ENCODE data around the gene SORL1.

The SORL1 gene

GRCh38 chr11:121439759-121440158 lies 12.4 kb upstream of the SORL1 start:
- TF ChIP-seq CTCF (IDR thresholded peaks at IDR 0.05; ENCODE audit: borderline replicate concordance, insufficient read depth, low read depth, low read length): no peak
- no peak overlapping the region for H3K4me3 ChIP-seq (ENCODE audit: low read depth, low read length)

GRCh38 chr11:121441521-121441920 lies 10.6 kb upstream of the SORL1 start:
- H3K4me3 ChIP-seq (ENCODE audit: low read depth, low read length): no peak overlapping the region
- TF ChIP-seq CTCF (IDR thresholded peaks at IDR 0.05; ENCODE audit: borderline replicate concordance, insufficient read depth, low read depth, low read length): no peak

GRCh38 chr11:121443688-121444275 lies 8.3 kb upstream of the SORL1 start:
- H3K4me3 ChIP-seq (ENCODE audit: low read depth, low read length): no peak overlapping the region
- TF ChIP-seq CTCF (IDR thresholded peaks at IDR 0.05; ENCODE audit: borderline replicate concordance, insufficient read depth, low read depth, low read length): no peak

- TF ChIP-seq CTCF (IDR thresholded peaks at IDR 0.05; ENCODE audit: borderline replicate concordance, insufficient read depth, low read depth, low read length): no peak
- no peak overlapping the region for H3K4me3 ChIP-seq (ENCODE audit: low read depth, low read length)
Observed at GRCh38 chr11:121444526-121444925, 7.6 kb upstream of the SORL1 start.

GRCh38 chr11:121445071-121445768 lies 6.9 kb upstream of the SORL1 start:
- H3K4me3 ChIP-seq (ENCODE audit: low read depth, low read length): no peak overlapping the region
- TF ChIP-seq CTCF (IDR thresholded peaks at IDR 0.05; ENCODE audit: borderline replicate concordance, insufficient read depth, low read depth, low read length): no peak

GRCh38 chr11:121446752-121447156 lies 5.4 kb upstream of the SORL1 start:
- no peak overlapping the region for H3K4me3 ChIP-seq (ENCODE audit: low read depth, low read length)
- no peak for TF ChIP-seq CTCF (IDR thresholded peaks at IDR 0.05; ENCODE audit: borderline replicate concordance, insufficient read depth, low read depth, low read length)

- no peak overlapping the region for H3K4me3 ChIP-seq (ENCODE audit: low read depth, low read length)
- no peak for TF ChIP-seq CTCF (IDR thresholded peaks at IDR 0.05; ENCODE audit: borderline replicate concordance, insufficient read depth, low read depth, low read length)
Observed at GRCh38 chr11:121448011-121448410, 4.1 kb upstream of the SORL1 start.
